Transverse colon (tissue), 4 donors: ENCODE results near the gene SHISA3. TPM values are rescaled to one million over a fixed set of nuclear protein-coding genes. Genes with fewer than 3 reads are reported as not detected.

Experiments used
- DNase-seq: peaks from one replicate; pipeline ENCODE4 v3.0.0-alpha.2; 2019
- H3K27ac ChIP-seq, 4 donors: fragments of 200-600 bp; sonication (generic); 2 replicates each; pipeline ENCODE4 v1.5.1; 2016 to 2018; ENCODE audit warnings: inconsistent platforms in 4 of 4
- H3K27me3 ChIP-seq: fragments of 200-600 bp; sonication (generic); 2 replicates; pipeline ENCODE4 v1.5.1; 2017; ENCODE audit warnings: inconsistent platforms
- H3K36me3 ChIP-seq, 4 donors: fragments of 200-600 bp; sonication (generic); 2 replicates each; pipeline ENCODE4 v1.5.1; 2017 to 2019; ENCODE audit warnings: inconsistent platforms in 4 of 4
- H3K4me1 ChIP-seq, 4 donors: fragments of 200-600 bp; sonication (generic); 2 replicates each; pipeline ENCODE4 v1.5.1; 2017 to 2020; ENCODE audit warnings: inconsistent platforms in 4 of 4
- H3K4me3 ChIP-seq, 4 donors: fragments of 200-600 bp; sonication (generic); 1 replicate in 1 of 4; 2 replicates in 3 of 4; pipeline versions ENCODE4 v1.5.1 to v1.6.1; 2017 to 2019; ENCODE audit warnings: inconsistent platforms in 4 of 4
- H3K9me3 ChIP-seq, 2 donors: fragments of 200-600 bp; sonication (generic); 2 replicates each; pipeline ENCODE4 v1.5.1; 2017 to 2019; ENCODE audit warnings: inconsistent platforms in 2 of 2
- CTCF ChIP-seq, 5 experiments: fragments of 200-600 bp in 3 of 5; fragments of 450-650 bp in 2 of 5; sonication (generic) in 3 of 5; IDR thresholded peaks; 1 replicate in 2 of 5; 2 replicates in 3 of 5; pipeline ENCODE4 v1.5.1; 2016 to 2017; ENCODE audit warnings: antibody characterized with exemption in 5 of 5, inconsistent platforms in 3 of 5, mild to moderate bottlenecking in 2 of 5, moderate library complexity in 1 of 5
- EP300 ChIP-seq: sonication (generic); formaldehyde crosslinking; IDR thresholded peaks from one replicate; pipeline ENCODE4 v1.6.1; 2017; ENCODE audit warnings: antibody characterized with exemption, low read depth
- POLR2A ChIP-seq: fragments of 450-650 bp; IDR thresholded peaks from one replicate; pipeline ENCODE4 v1.6.1; 2016; ENCODE audit warnings: antibody characterized with exemption, mild to moderate bottlenecking, moderate library complexity
- POLR2AphosphoS5 ChIP-seq, 3 donors: sonication (generic); formaldehyde crosslinking; IDR thresholded peaks; one replicate each; pipeline ENCODE4 v1.6.1; 2016; ENCODE audit warnings: antibody characterized with exemption in 3 of 3
- WGBS, 2 donors: methylation state at CpG; one replicate each; pipeline ENCODE4 v1.1.5; 2018; ENCODE audit warnings: low coverage in 1 of 2; 5-methylcytosine and 5-hydroxymethylcytosine counted together
- in situ Hi-C, 4 donors: fragments of 200-750 bp; cut with MboI; loops; one replicate each; pipeline versions ENCODE4 v1.15.0 to v1.15.1; 2017; ENCODE audit warnings: low sequenced_read_pairs in 3 of 4, low pct_ligation_motif_present in 1 of 4, low pct_unique_long_range_greater_than_20kb in 1 of 4
- intact Hi-C: fragments of 100-400 bp; cut with DNase I; formaldehyde crosslinking; loops from one replicate; pipeline ENCODE4 v1.15.1; 2023; ENCODE audit warnings: low total_unique reads
- total RNA-seq, 4 donors: library from RNA; depleted of rRNA; stranded (reverse); fragments of >200 nt; gene quantifications; one replicate each; pipeline ENCODE4 v1.1.0, GENCODE V29; 2016

SHISA3 gene
- total RNA-seq, 4 donors from 2014 or later, result 1.1 to 1.7 (median 1.6) TPM; not detected in 1

- intact Hi-C loops (no loop called here), in situ Hi-C loops (no loop called here)
- no peaks in the 10 kb centered on the region for H3K4me1 ChIP-seq
- H3K4me3 ChIP-seq, result no peak overlapping the region
- DNase-seq, result no peak
- peaks cover 6% of the 10 kb centered on the region for H3K27me3 ChIP-seq
- WGBS, 2 donors, result 84 to 87% methylated on average over 4 of the region's 4 CpGs
- no peak overlapping the region for H3K27ac ChIP-seq
- H3K36me3 ChIP-seq, result no peaks in the 10 kb centered on the region
- no peaks in the 10 kb centered on the region for H3K9me3 ChIP-seq
- TF ChIP-seq POLR2A (no peak), POLR2AphosphoS5 (IDR thresholded peaks at IDR 0.05) (no peak), EP300 (no peak), CTCF (IDR thresholded peaks at IDR 0.05) (no peak)
Observed at GRCh38 chr4:42377497-42377896, 19.8 kb upstream of the SHISA3 start.

GRCh38 chr4:42381666-42382065 is 15.6 kb upstream of the SHISA3 start:
- H3K27ac ChIP-seq, result no peak overlapping the region
- DNase-seq, result no peak
- in situ Hi-C loops (no loop called here), intact Hi-C loops (no loop called here)
- no peak overlapping the region for H3K4me3 ChIP-seq
- no peak for TF ChIP-seq CTCF (IDR thresholded peaks at IDR 0.05)
- TF ChIP-seq POLR2AphosphoS5 (IDR thresholded peaks at IDR 0.05), result no peak
- no peak for TF ChIP-seq POLR2A
- no peak for TF ChIP-seq EP300
- H3K27me3 ChIP-seq, result peaks cover 6% of the 10 kb centered on the region
- no peaks in the 10 kb centered on the region for H3K4me1 ChIP-seq
- WGBS, 2 donors, result 87 to 93% methylated on average over 2 of the region's 2 CpGs
- no peaks in the 10 kb centered on the region for H3K36me3 ChIP-seq
- H3K9me3 ChIP-seq, result no peaks in the 10 kb centered on the region

GRCh38 chr4:42385516-42385915 is 11.8 kb upstream of the SHISA3 start:
- no peaks in the 10 kb centered on the region for H3K4me1 ChIP-seq
- peaks cover 6% of the 10 kb centered on the region for H3K27me3 ChIP-seq
- no peak for DNase-seq
- no peak overlapping the region for H3K4me3 ChIP-seq
- no peak overlapping the region for H3K27ac ChIP-seq
- no peaks in the 10 kb centered on the region for H3K9me3 ChIP-seq
- intact Hi-C loops (no loop called here), in situ Hi-C loops (no loop called here)
- no peaks in the 10 kb centered on the region for H3K36me3 ChIP-seq
- WGBS, 2 donors, result 95 to 100% methylated on average over 1 of the region's 1 CpG
- TF ChIP-seq CTCF (IDR thresholded peaks at IDR 0.05) (no peak), POLR2A (no peak), EP300 (no peak)

GRCh38 chr4:42390622-42391354 is 6.5 kb upstream of the SHISA3 start:
- intact Hi-C loops, result no loop called here
- Histone ChIP-seq H3K27me3 (peaks cover 19% of the 10 kb centered on the region), H3K27ac (no peak overlapping the region), H3K36me3 (no peaks in the 10 kb centered on the region), H3K9me3 (no peaks in the 10 kb centered on the region), H3K4me1 (no peaks in the 10 kb centered on the region), H3K4me3 (no peak overlapping the region)
- no peak for TF ChIP-seq POLR2A
- TF ChIP-seq CTCF (IDR thresholded peaks at IDR 0.05), result no peak
- no peak for TF ChIP-seq POLR2AphosphoS5 (IDR thresholded peaks at IDR 0.05)
- TF ChIP-seq EP300, result no peak
- in situ Hi-C loops, result no loop called here
- no peak for DNase-seq
- 39 to 53% methylated on average over 10 of the region's 10 CpGs for WGBS, 2 donors
